VCaP (cell line): Measurements from ENCODE around the gene B4GALNT4.
"Not testable (repeated sequence)": the region's sequence is repeated elsewhere in the genome, so short reads cannot be mapped to it uniquely, and the experiment has no call there.

Experiments used
- H3K27ac ChIP-seq: fragments of 450-650 bp; 2 replicates; pipeline ENCODE4 v1.5.1; 2017
- CTCF ChIP-seq: fragments of 450-650 bp; conservative IDR thresholded peaks from 2 replicates; pipeline ENCODE4 v1.5.1; 2017; ENCODE audit warnings: mild to moderate bottlenecking, moderate library complexity

Gene B4GALNT4

GRCh38 chr11:327581-327923 is 41.7 kb upstream of the B4GALNT4 start:
- H3K27ac ChIP-seq: no peak overlapping the region
- TF ChIP-seq CTCF: no peak

- no peak overlapping the region for H3K27ac ChIP-seq
- no peak for TF ChIP-seq CTCF
These were observed 41.3 kb upstream of the B4GALNT4 start for GRCh38 chr11:328012-328411.

- H3K27ac ChIP-seq: not testable (repeated sequence)
These were observed 40.7 kb upstream of the B4GALNT4 start for GRCh38 chr11:328516-329100.

- no peak overlapping the region for H3K27ac ChIP-seq
- no peak for TF ChIP-seq CTCF
These were observed 39.4 kb upstream of the B4GALNT4 start for GRCh38 chr11:329886-330253.

- no peak for TF ChIP-seq CTCF
- no peak overlapping the region for H3K27ac ChIP-seq
These were observed 39.0 kb upstream of the B4GALNT4 start for GRCh38 chr11:330307-330693.

GRCh38 chr11:330694-331357 is 38.5 kb upstream of the B4GALNT4 start:
- no peak overlapping the region for H3K27ac ChIP-seq

GRCh38 chr11:331358-332060 is 37.8 kb upstream of the B4GALNT4 start:
- H3K27ac ChIP-seq: no peak overlapping the region
- TF ChIP-seq CTCF: no peak

More at GRCh38 chr11:330694-331357, 38.5 kb upstream of the B4GALNT4 start:
- TF ChIP-seq CTCF: no peak
